Progenitor cell of endocrine pancreas (in vitro differentiated cells): ENCODE results near the gene APC2. TPM values are rescaled to one million over a fixed set of nuclear protein-coding genes. Genes with fewer than 3 reads are reported as not detected.

Experiments used
- DNase-seq: peaks from one replicate; pipeline ENCODE4 v3.0.0; 2021; ENCODE audit warnings: low spot score; ENCODE audit not compliant: unreplicated experiment
- H3K27ac Mint-ChIP-seq: 2 replicates; pipeline ENCODE4 v1.8.0; 2021; ENCODE audit warnings: mild to moderate bottlenecking, moderate library complexity, mixed read lengths
- H3K27me3 Mint-ChIP-seq: 2 replicates; pipeline ENCODE4 v1.8.0; 2021; ENCODE audit warnings: mixed read lengths
- H3K36me3 Mint-ChIP-seq: 2 replicates; pipeline ENCODE4 v1.8.0; 2022; ENCODE audit warnings: mixed read lengths; ENCODE audit not compliant: insufficient read depth
- H3K4me1 Mint-ChIP-seq: 2 replicates; pipeline ENCODE4 v1.8.0; 2021; ENCODE audit warnings: low read depth, mixed read lengths
- H3K4me3 Mint-ChIP-seq: 2 replicates; pipeline ENCODE4 v1.8.0; 2021; ENCODE audit warnings: low read depth, mild to moderate bottlenecking, moderate library complexity, mixed read lengths
- H3K9me3 Mint-ChIP-seq: 2 replicates; pipeline ENCODE4 v1.8.0; 2021; ENCODE audit warnings: low read depth, mixed read lengths
- CTCF ChIP-seq: fragments of 200-600 bp; sonication (generic); IDR thresholded peaks from one replicate; pipeline ENCODE4 v1.5.0; 2021; ENCODE audit warnings: antibody characterized with exemption, mild to moderate bottlenecking; ENCODE audit not compliant: unreplicated experiment
- total RNA-seq: library from RNA; stranded (reverse); gene quantifications from 2 replicates; pipeline ENCODE4 v1.2.1, GENCODE V29; 2021

Gene APC2
- total RNA-seq, 1 donor from 2014 or later, result 5.8 TPM

GRCh38 chr19:1460033-1460995, 10.4 kb downstream of the APC2 start:
- TF ChIP-seq CTCF, result no peak
- H3K27me3 Mint-ChIP-seq, result peaks cover 26% of the 10 kb centered on the region
- no peak overlapping the region for H3K27ac Mint-ChIP-seq
- H3K9me3 Mint-ChIP-seq, result no peaks in the 10 kb centered on the region
- DNase-seq, result no peak
- no peak overlapping the region for H3K4me3 Mint-ChIP-seq
- no peaks in the 10 kb centered on the region for H3K4me1 Mint-ChIP-seq
- peaks cover 2% of the 10 kb centered on the region for H3K36me3 Mint-ChIP-seq

GRCh38 chr19:1461862-1462261, 11.9 kb downstream of the APC2 start:
- no peak for TF ChIP-seq CTCF
- no peak for DNase-seq
- H3K36me3 Mint-ChIP-seq, result peaks cover 2% of the 10 kb centered on the region
- no peaks in the 10 kb centered on the region for H3K9me3 Mint-ChIP-seq
- H3K27me3 Mint-ChIP-seq, result peaks cover 24% of the 10 kb centered on the region
- H3K4me3 Mint-ChIP-seq, result no peak overlapping the region
- no peaks in the 10 kb centered on the region for H3K4me1 Mint-ChIP-seq
- no peak overlapping the region for H3K27ac Mint-ChIP-seq

GRCh38 chr19:1465191-1466016, 15.5 kb downstream of the APC2 start:
- peaks cover 6% of the 10 kb centered on the region for H3K27me3 Mint-ChIP-seq
- peak; percentile 54 for TF ChIP-seq CTCF
- DNase-seq, result no peak
- no peaks in the 10 kb centered on the region for H3K36me3 Mint-ChIP-seq
- no peak overlapping the region for H3K27ac Mint-ChIP-seq
- no peaks in the 10 kb centered on the region for H3K9me3 Mint-ChIP-seq
- no peak overlapping the region for H3K4me3 Mint-ChIP-seq
- H3K4me1 Mint-ChIP-seq, result peaks cover 2% of the 10 kb centered on the region

GRCh38 chr19:1466018-1466460, 16.1 kb downstream of the APC2 start:
- no peak for DNase-seq
- TF ChIP-seq CTCF, result no peak

GRCh38 chr19:1466461-1467214, 16.7 kb downstream of the APC2 start:
- Mint-ChIP-seq H3K36me3 (no peaks in the 10 kb centered on the region), H3K4me3 (no peak overlapping the region), H3K27ac (no peak overlapping the region), H3K4me1 (peaks cover 2% of the 10 kb centered on the region), H3K9me3 (no peaks in the 10 kb centered on the region), H3K27me3 (peaks cover 12% of the 10 kb centered on the region)
- TF ChIP-seq CTCF, result no peak
- no peak for DNase-seq

More at GRCh38 chr19:1466018-1466460, 16.1 kb downstream of the APC2 start:
- peaks cover 7% of the 10 kb centered on the region for H3K27me3 Mint-ChIP-seq
- peaks cover 2% of the 10 kb centered on the region for H3K4me1 Mint-ChIP-seq
- no peak overlapping the region for H3K27ac Mint-ChIP-seq
- H3K4me3 Mint-ChIP-seq, result no peak overlapping the region
- H3K36me3 Mint-ChIP-seq, result no peaks in the 10 kb centered on the region
- H3K9me3 Mint-ChIP-seq, result no peaks in the 10 kb centered on the region
